GM06990 (cell line): ENCODE measurements around the gene MT1F.
"Not testable (repeated sequence)": the region's sequence is repeated elsewhere in the genome, so short reads cannot be mapped to it uniquely, and the experiment has no call there.

ENCODE experiments used
- DNase-seq: peaks from one replicate; pipeline ENCODE4 v3.0.0-alpha.2; 2011; ENCODE audit not compliant: insufficient read length; ENCODE audit errors: extremely low read depth
- H3K27me3 ChIP-seq: replicated peaks from 2 replicates; pipeline ENCODE4 v1.6.0; 2011; ENCODE audit warnings: low read length; ENCODE audit not compliant: control insufficient read depth, insufficient read depth
- H3K36me3 ChIP-seq: 2 replicates; pipeline ENCODE4 v1.5.1; 2011; ENCODE audit warnings: low read length; ENCODE audit not compliant: control insufficient read depth, insufficient read depth
- H3K4me3 ChIP-seq: replicated peaks from 2 replicates; pipeline ENCODE4 v1.5.1; 2011; ENCODE audit warnings: low read depth, mild to moderate bottlenecking, control low read depth, low read length
- TF ChIP-seq, protein P1 (sequence below): IDR thresholded peaks from 2 replicates; pipeline ENCODE4 v1.5.1; 2011; ENCODE audit warnings: low read length, control low read depth, mild to moderate bottlenecking, inconsistent platforms; ENCODE audit not compliant: insufficient read depth, poor library complexity, severe bottlenecking

Gene MT1F

DNA sequence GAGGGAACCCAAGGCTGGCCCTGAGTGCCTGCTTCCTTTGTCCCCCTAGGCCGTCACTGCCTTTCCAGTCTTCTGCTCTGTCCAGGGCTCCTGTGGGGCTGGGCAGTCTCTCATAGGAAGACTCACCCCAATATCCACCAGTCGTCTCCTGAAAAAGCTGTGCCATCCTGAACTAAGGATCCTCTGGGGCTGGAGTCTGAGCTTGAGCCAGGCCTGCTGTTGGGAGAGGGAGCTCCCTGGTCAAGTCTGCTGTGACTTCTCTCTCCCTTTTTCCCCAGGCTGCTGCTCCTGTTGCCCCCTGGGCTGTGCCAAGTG is 12.8 kb downstream of the MT1F start:
- TF ChIP-seq, protein P1, sequence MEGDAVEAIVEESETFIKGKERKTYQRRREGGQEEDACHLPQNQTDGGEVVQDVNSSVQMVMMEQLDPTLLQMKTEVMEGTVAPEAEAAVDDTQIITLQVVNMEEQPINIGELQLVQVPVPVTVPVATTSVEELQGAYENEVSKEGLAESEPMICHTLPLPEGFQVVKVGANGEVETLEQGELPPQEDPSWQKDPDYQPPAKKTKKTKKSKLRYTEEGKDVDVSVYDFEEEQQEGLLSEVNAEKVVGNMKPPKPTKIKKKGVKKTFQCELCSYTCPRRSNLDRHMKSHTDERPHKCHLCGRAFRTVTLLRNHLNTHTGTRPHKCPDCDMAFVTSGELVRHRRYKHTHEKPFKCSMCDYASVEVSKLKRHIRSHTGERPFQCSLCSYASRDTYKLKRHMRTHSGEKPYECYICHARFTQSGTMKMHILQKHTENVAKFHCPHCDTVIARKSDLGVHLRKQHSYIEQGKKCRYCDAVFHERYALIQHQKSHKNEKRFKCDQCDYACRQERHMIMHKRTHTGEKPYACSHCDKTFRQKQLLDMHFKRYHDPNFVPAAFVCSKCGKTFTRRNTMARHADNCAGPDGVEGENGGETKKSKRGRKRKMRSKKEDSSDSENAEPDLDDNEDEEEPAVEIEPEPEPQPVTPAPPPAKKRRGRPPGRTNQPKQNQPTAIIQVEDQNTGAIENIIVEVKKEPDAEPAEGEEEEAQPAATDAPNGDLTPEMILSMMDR, result no peak
- H3K4me3 ChIP-seq, result no peak overlapping the region
- no peak for DNase-seq
- no peaks in the 10 kb centered on the region for H3K36me3 ChIP-seq
- H3K27me3 ChIP-seq, result peaks cover 7% of the 10 kb centered on the region

DNA sequence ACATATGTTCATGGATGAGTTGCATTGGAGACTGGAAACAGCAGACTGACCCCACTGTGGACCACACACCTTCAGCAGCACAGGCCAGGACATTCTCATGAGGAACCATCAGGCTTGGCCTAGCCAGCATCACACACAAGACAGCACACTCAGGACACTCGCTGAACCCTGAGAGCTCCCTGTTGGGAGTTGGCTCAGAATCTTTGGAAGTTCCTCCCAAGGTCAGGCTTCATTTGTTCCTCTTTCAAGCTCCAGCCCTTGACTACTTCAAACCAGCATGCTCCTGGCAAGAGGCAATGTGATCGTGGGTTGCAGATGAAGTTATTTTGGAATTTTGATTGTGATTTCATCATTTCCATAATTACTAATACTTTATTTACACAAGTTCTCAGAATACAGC is 13.9 kb downstream of the MT1F start:
- not testable (repeated sequence) for H3K27me3 ChIP-seq, H3K4me3 ChIP-seq, H3K36me3 ChIP-seq, DNase-seq

DNA sequence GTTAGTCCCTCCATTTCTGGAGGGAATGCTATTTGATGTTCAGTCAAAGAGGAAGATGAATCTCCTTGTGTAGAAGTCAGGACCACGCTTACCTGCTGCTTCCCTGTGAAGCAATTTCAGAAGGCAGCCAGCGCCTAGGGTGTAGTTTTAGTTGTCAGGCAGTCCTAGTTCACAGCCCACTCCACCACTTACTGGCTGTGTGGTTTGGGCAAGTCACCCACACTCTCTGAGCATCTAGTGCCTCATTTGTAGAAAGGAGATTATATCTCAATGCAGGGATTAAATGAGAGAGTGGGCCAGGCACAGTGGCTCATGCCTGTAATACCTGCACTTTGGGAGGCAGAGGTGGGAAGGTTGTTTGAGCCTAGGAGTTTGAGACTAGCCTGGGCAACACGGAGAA is 14.4 kb downstream of the MT1F start:
- not testable (repeated sequence) for DNase-seq, H3K4me3 ChIP-seq, H3K27me3 ChIP-seq, H3K36me3 ChIP-seq

DNA sequence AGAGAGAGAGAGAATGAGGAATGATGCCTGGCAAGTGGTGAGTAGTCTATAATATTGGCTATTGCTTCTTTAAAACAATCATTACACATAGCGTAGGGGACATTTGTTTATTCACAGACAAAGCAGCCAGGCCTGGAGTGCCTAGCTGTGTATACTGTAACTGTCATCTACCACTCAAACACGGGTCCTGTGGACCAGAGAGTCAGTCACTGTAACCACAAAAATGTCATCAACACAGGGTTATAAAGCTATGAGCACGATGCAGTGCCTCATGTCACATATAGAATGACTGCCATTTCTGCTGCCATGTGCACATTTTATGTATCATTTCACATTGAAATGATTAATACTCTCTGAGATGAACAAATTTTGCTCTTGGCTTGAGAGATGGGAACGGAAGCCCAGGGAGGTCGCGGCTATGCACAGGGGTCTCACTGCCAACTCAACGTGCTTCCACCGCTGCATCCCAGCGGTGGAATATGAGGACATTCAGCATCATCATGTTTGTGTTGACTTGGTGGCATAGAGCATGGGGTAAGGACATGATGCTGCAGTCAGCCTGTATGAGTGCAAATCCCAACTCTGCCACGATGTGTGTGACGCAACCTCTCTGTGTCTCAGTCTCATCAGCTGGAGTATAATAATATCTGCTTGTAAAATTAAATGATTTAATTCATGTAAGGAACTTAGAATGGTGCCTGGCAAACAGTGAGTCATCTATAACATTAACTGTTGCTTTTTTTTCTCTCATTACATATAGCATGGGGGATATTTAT is 15.2 kb downstream of the MT1F start:
- no peak for DNase-seq
- H3K36me3 ChIP-seq, result no peaks in the 10 kb centered on the region
- H3K27me3 ChIP-seq, result peaks cover 7% of the 10 kb centered on the region
- TF ChIP-seq, protein P1, result no peak
- H3K4me3 ChIP-seq, result no peak overlapping the region

DNA sequence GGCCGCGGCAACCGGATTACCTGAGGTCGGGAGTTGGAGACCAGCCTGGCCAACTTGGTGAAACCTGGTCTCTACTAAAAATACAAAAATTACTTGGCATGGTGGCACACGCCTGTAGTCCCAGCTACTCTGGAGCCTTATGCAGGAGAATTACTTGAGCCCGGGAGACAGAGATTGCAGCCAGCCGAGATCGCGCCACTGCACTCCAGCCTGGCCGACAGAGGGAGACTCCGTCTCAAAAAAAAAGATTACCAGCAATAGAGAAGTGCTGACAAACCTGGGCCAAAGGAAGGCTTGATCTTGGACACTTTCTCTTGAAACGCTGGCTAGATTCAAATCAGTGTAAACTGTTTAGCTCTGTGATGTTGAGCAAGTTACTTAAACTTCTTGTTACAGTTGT is 16.2 kb downstream of the MT1F start:
- H3K27me3 ChIP-seq, result peaks cover 4% of the 10 kb centered on the region

DNA sequence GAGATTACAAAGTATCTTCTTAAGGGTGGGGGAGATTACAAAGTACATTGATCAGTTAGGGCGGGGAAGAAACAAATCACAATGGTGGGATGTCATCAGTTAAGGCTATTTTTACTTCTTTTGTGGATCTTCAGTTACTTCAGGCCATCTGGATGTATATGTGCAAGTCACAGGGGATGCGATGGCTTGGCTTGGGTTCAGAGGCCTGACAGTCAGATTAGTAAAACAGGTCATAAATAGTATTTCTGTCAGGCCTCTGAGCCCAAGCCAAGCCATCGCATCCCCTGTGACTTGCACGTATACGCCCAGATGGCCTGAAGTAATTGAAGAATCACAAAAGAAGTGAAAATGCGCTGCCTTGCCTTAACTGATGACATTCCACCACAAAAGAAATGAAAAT is 16.8 kb downstream of the MT1F start:
- not testable (repeated sequence) for H3K36me3 ChIP-seq, H3K4me3 ChIP-seq, H3K27me3 ChIP-seq, DNase-seq

More for the DNA sequence above, 16.2 kb downstream of the MT1F start:
- H3K36me3 ChIP-seq, result no peaks in the 10 kb centered on the region
- TF ChIP-seq, protein P1, result peak; percentile 62
- H3K4me3 ChIP-seq, result no peak overlapping the region
- DNase-seq, result no peak

DNA sequence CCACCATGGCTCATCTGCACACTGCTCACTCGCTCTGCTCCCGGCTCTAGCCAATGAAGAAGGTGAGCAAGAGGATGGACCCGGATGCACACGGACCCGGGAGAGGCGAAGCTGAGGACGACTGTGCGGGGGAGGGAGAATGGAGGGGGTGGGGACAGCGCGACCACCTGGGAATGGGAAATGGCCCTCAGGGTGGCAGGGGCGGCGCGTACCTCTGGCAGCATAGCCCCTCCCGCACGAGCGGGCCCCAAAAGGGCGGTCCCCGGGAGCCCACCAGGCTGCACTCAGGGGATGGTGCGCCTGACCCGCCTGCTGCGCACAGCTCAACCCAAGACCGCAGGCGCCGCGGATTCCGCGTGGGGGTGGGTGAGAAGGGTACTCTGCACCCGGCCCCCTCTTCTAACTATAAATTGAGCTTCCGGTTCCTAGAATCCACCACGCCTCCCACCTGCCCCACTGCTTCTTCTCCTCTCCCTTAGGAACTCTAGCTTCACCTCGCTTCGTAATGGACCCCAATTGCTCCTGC is 18.0 kb downstream of the MT1F start:
- no peaks in the 10 kb centered on the region for H3K36me3 ChIP-seq
- DNase-seq, result no peak
- H3K4me3 ChIP-seq, result peak overlapping the region; percentile 19; the same call in 1 of the 2 replicates
- no peaks in the 10 kb centered on the region; the same call in none of the 2 replicates for H3K27me3 ChIP-seq
- TF ChIP-seq, protein P1, result no peak
